GM21576 (cell line): Measurements from ENCODE around the gene NBDY.
"Not testable (repeated sequence)": the region's sequence is repeated elsewhere in the genome, so short reads cannot be mapped to it uniquely, and the experiment has no call there.

Experiments used
- ATAC-seq: cut with Tn5 transposase; IDR thresholded peaks from one replicate; pipeline ENCODE4 v1.9.1; 2021; ENCODE audit warnings: mild to moderate bottlenecking, moderate library complexity; ENCODE audit not compliant: unreplicated experiment

The NBDY gene

GRCh38 chrX:56798866-56799758, 70.1 kb downstream of the NBDY start:
- ATAC-seq, result no peak

GRCh38 chrX:56800307-56800706, 71.3 kb downstream of the NBDY start:
- ATAC-seq, result no peak

GRCh38 chrX:56800801-56801200, 71.8 kb downstream of the NBDY start:
- ATAC-seq, result peak; percentile 69

GRCh38 chrX:56802428-56802827, 73.4 kb downstream of the NBDY start:
- ATAC-seq, result no peak

GRCh38 chrX:56802921-56803849, 74.1 kb downstream of the NBDY start:
- peak; percentile 57 for ATAC-seq

GRCh38 chrX:56803850-56804681, 75.0 kb downstream of the NBDY start:
- no peak for ATAC-seq

GRCh38 chrX:56804867-56805266, 75.8 kb downstream of the NBDY start:
- ATAC-seq, result no peak

GRCh38 chrX:56805399-56805798, 76.4 kb downstream of the NBDY start:
- no peak for ATAC-seq

- not testable (repeated sequence) for ATAC-seq
Observed at GRCh38 chrX:56806176-56806575, 77.1 kb downstream of the NBDY start.

- ATAC-seq, result no peak
Observed at GRCh38 chrX:56811599-56811998, 82.6 kb downstream of the NBDY start.

GRCh38 chrX:56812515-56813105, 83.6 kb downstream of the NBDY start:
- ATAC-seq, result peak; percentile 94

- ATAC-seq, result peak; percentile 42
Observed at GRCh38 chrX:56813318-56813837, 84.3 kb downstream of the NBDY start.

GRCh38 chrX:56817179-56817578, 88.1 kb downstream of the NBDY start:
- no peak for ATAC-seq

- no peak for ATAC-seq
Observed at GRCh38 chrX:56826020-56826419, 97.0 kb downstream of the NBDY start.

- ATAC-seq, result no peak
Observed at GRCh38 chrX:56833626-56834025, 104.6 kb downstream of the NBDY start.

- ATAC-seq, result no peak
Observed at GRCh38 chrX:56853436-56853835, 124.4 kb downstream of the NBDY start.

GRCh38 chrX:56857042-56857441, 128.0 kb downstream of the NBDY start:
- ATAC-seq, result no peak

GRCh38 chrX:56860888-56861287, 131.8 kb downstream of the NBDY start:
- no peak for ATAC-seq
